Activated CD8-positive, alpha-beta T cell treated with anti-CD3 and anti-CD28 coated beads, Interleukin-2, amount 10 ng/mL, durations not matched to agents 7 days and 5 days (primary cell): Measurements from ENCODE around the gene VASP. TPM values are rescaled to one million over a fixed set of nuclear protein-coding genes. Genes with fewer than 3 reads are reported as not detected.

Experiments
- ATAC-seq: fragments of 150-1000 bp; cut with Tn5 transposase; one replicate; pipeline ENCODE4 v1.10.0; 2021; ENCODE audit warnings: moderate library complexity
- CTCF ChIA-PET: fragments of 350-600 bp; sonication (Branson Sonifier 250); formaldehyde crosslinking; loops from one replicate; lab custom pipeline; 2021; ENCODE audit warnings: antibody characterized with exemption; lab: Charles Lee
- POLR2A ChIA-PET: fragments of 350-600 bp; sonication (Branson Sonifier 250); formaldehyde crosslinking; loops from one replicate; lab custom pipeline; 2021; ENCODE audit warnings: antibody characterized with exemption; lab: Charles Lee
- DNase-seq: peaks from one replicate; pipeline ENCODE4 v3.0.0-alpha.2; 2020
- H3K27ac Mint-ChIP-seq: one replicate; pipeline ENCODE4 v1.8.0; 2021; ENCODE audit warnings: mild to moderate bottlenecking, mixed read lengths
- H3K27me3 Mint-ChIP-seq: one replicate; pipeline ENCODE4 v1.8.0; 2021; ENCODE audit warnings: low read depth, mixed read lengths
- H3K36me3 Mint-ChIP-seq: one replicate; pipeline ENCODE4 v1.8.0; 2021; ENCODE audit warnings: low read depth, mixed read lengths
- H3K4me1 Mint-ChIP-seq: one replicate; pipeline ENCODE4 v1.8.0; 2021; ENCODE audit warnings: low read depth, mixed read lengths
- H3K4me3 Mint-ChIP-seq: one replicate; pipeline ENCODE4 v1.8.0; 2021; ENCODE audit warnings: mild to moderate bottlenecking, mixed read lengths
- H3K9me3 Mint-ChIP-seq: one replicate; pipeline ENCODE4 v1.8.0; 2022; ENCODE audit warnings: mixed read lengths; ENCODE audit not compliant: insufficient read depth
- total RNA-seq, 2 experiments: library from RNA; stranded (reverse); gene quantifications; one replicate each; pipeline ENCODE4 v1.2.3, GENCODE V29; 2021

VASP gene
- total RNA-seq, 2 experiments from 2014 or later: 215 to 222 TPM

DNA sequence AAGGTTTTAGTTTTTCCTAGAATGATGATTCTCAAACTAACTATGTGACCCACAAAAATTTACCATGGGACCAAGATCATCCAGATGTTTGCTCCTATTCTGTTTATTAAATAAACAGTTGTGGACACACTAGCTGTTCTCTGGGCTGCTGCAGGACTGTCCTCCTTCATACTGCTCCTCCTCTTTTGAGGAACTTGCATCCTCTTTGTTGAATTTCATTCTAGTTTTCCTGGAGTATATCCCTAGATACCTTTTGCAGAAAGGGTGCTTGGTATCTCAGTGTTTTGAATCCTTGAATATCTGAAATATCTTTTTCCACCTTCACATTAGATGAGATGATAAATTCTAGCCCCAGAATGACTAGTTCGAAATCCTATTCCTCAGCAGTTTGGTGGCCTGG lies 24.1 kb downstream of the VASP start:
- Mint-ChIP-seq H3K4me1 (peaks cover 5% of the 10 kb centered on the region), H3K27me3 (peaks cover 2% of the 10 kb centered on the region), H3K9me3 (peaks cover 3% of the 10 kb centered on the region), H3K4me3 (no peak overlapping the region), H3K27ac (no peak overlapping the region), H3K36me3 (peaks cover 33% of the 10 kb centered on the region)
- no peak for ATAC-seq
- ChIA-PET CTCF (interaction anchor here (0.7 kb wide), 1 partner anchor 27 kb away, joined by 3 read pairs; no protein-coding TSS in a partner anchor), POLR2A (no interaction called here)
- DNase-seq: no peak

DNA sequence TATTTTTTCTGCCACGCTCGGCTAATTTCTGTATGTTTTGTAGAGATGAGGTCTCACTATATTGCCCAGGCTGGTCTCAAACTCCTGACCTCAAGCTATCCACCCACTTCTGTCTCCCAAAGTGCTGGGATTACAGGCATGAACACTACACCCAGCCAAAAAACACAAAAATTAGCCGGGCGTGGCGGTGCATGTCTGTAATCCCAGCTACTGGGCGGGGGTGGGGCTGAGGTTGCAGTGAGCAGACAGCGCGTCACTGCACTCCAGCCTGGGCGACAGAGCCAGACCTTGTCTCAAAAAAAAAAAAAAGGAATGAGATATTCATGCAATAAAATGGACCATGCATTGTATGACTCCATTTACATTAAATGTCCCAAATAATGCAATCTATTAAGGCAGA lies 32.2 kb downstream of the VASP start:
- ChIA-PET POLR2A (interaction anchor here (0.7 kb wide), 1 partner anchor 754 kb away, joined by 3 read pairs; no protein-coding TSS in a partner anchor), CTCF (no interaction called here)
- Mint-ChIP-seq H3K27ac (no peak overlapping the region), H3K36me3 (peaks cover 3% of the 10 kb centered on the region), H3K27me3 (no peaks in the 10 kb centered on the region), H3K9me3 (no peaks in the 10 kb centered on the region), H3K4me3 (no peak overlapping the region), H3K4me1 (peaks cover 2% of the 10 kb centered on the region)
- ATAC-seq: no peak
- DNase-seq: no peak

DNA sequence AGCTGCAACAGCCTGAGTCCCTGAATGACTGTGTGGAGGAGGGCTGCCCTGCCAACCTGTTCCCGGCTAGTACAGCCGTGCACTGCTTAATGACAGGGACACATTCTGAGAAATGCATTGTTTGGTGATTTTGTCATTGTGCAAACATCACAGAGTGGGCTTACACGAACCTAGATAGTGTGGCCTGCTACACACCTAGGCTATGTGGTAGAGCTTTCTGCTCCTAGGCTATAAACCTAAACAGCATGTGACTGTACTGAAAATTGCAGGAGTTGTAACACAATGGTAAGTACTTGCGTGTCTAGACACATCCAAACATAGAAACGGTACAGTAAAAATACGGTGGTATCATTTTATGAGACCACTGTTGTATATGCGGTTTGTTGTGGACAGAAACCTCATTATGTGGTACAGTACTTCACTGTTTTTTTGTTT lies 35.0 kb downstream of the VASP start:
- Mint-ChIP-seq H3K4me1 (peaks cover 2% of the 10 kb centered on the region), H3K9me3 (no peaks in the 10 kb centered on the region), H3K36me3 (peaks cover 3% of the 10 kb centered on the region), H3K27ac (no peak overlapping the region), H3K27me3 (no peaks in the 10 kb centered on the region), H3K4me3 (no peak overlapping the region)
- ATAC-seq (no peak), DNase-seq (no peak)
- POLR2A ChIA-PET: no interaction called here
- CTCF ChIA-PET: interaction anchor here (4.0 kb wide), 1 partner anchor 16 kb away, joined by 30 read pairs; no protein-coding TSS in a partner anchor

DNA sequence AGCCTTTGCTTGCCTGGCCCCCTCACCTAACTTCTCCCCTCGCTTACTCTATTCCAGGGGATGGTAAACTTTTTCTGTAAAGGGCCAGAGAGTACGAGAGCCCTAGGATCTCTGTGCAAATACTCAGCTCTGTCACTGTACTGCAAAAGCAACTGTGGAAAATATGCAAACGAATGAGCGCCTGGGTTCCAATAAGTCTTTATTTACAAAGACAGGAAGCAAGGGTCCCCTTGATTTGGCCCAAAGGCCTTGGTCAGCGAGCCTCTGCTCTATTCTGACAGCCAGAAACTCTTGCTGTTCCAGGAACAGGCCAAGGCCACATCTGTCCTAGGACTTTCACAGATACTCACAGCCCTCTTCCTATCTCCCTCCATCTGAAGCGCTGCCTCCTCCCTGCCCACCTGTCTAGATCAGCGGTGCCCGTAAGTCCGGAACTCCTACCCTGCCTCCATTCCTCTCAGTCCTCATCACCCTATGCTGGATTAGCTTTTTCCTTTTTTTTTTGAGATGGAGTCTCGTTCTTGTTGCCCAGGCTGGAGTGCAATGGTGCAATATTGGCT lies 40.0 kb downstream of the VASP start:
- H3K9me3 Mint-ChIP-seq: no peaks in the 10 kb centered on the region
- peaks cover 2% of the 10 kb centered on the region for H3K4me1 Mint-ChIP-seq
- CTCF ChIA-PET: interaction anchor here (4.5 kb wide), 1 partner anchor 11 kb away, joined by 28 read pairs; no protein-coding TSS in a partner anchor
- POLR2A ChIA-PET: no interaction called here
- ATAC-seq: no peak
- no peaks in the 10 kb centered on the region for H3K36me3 Mint-ChIP-seq
- H3K27ac Mint-ChIP-seq: no peak overlapping the region
- no peak overlapping the region for H3K4me3 Mint-ChIP-seq
- no peak for DNase-seq
- no peaks in the 10 kb centered on the region for H3K27me3 Mint-ChIP-seq

DNA sequence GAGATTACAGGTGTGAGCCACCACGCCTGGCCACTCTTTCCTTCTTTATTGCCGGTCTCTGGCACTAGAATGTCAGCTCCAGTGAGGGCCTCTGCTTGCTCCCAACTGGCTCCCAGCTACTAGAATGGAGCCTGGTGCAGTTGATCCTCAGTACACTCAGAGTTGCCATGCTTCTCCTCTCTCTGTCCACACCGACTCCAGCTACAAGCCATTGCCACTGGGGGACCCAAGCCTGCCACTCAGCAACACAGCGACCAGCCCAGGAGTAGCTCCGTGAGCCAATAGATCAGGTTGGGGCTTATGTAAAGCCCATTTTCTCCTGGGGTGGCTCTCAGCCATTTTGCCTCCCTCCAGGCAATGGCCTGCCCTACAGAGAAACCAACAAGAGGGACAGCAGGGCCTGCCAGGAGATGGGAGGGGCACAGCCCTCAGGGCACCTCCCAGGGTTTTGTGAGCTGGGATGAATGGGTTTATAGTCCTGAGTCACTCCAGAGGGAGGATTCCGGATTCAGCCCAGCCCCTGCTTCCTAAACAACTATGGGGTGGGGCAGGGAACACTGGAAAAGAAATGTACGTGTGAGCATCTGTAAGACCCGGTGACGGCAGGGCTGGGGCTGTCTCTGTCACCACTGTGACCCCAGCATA lies 40.8 kb downstream of the VASP start:
- DNase-seq: no peak
- H3K36me3 Mint-ChIP-seq: peaks cover 3% of the 10 kb centered on the region
- no peak overlapping the region for H3K27ac Mint-ChIP-seq
- H3K4me1 Mint-ChIP-seq: peaks cover 2% of the 10 kb centered on the region
- POLR2A ChIA-PET: no interaction called here
- H3K9me3 Mint-ChIP-seq: no peaks in the 10 kb centered on the region
- H3K27me3 Mint-ChIP-seq: no peaks in the 10 kb centered on the region
- H3K4me3 Mint-ChIP-seq: no peak overlapping the region
- no peak for ATAC-seq
- CTCF ChIA-PET: interaction anchor here (4.5 kb wide), 1 partner anchor 10 kb away, joined by 28 read pairs; no protein-coding TSS in a partner anchor

DNA sequence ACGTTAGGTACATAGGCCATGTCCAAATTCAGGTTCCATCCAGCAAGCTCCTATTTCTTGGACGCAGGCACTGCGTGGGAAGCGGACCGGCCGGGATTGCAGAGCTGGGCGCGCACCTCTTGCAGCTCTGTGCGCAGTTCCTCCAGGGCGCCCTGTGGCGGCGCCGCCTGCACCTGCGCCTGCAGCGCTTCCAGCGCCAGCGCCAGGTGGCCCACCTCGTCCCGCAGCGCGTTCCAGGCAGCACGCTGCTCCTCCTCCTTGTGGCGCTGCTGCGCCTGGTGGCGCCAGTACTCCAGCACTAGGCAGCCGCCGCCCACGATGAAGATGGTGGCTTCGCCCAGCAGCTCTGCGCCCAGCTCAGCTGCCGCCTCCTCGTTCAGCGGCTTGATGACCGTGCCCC lies 46.2 kb downstream of the VASP start:
- ChIA-PET POLR2A (interaction anchor here (0.8 kb wide), 1 partner anchor 10 kb away, joined by 3 read pairs; no protein-coding TSS in a partner anchor), CTCF (no interaction called here)
- no peaks in the 10 kb centered on the region for H3K9me3 Mint-ChIP-seq
- no peaks in the 10 kb centered on the region for H3K27me3 Mint-ChIP-seq
- H3K4me1 Mint-ChIP-seq: peaks cover 4% of the 10 kb centered on the region
- ATAC-seq (no peak), DNase-seq (no peak)
- H3K4me3 Mint-ChIP-seq: no peak overlapping the region
- H3K27ac Mint-ChIP-seq: no peak overlapping the region
- peaks cover 4% of the 10 kb centered on the region for H3K36me3 Mint-ChIP-seq

DNA sequence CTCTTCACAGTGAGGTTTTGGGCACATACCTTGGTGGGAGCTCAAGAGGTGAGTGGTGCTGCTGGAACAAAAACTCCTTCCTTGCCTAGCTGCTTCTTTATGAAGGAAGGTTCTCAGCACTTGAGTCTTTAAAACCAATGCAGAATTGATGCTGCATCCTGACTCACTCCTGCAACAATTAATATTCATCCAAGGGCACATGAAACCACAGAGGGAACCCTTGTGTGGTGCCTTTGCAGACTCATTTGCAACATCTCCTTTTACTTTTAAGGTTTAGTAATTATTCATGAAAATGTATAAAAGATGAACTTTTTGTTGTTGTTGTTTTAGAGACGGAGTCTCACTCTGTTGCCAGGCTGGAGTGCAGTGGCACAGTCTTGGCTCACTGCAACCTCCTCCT lies 47.2 kb downstream of the VASP start:
- ATAC-seq (no peak), DNase-seq (no peak)
- H3K36me3 Mint-ChIP-seq: peaks cover 4% of the 10 kb centered on the region
- no peak overlapping the region for H3K4me3 Mint-ChIP-seq
- ChIA-PET CTCF (no interaction called here), POLR2A (no interaction called here)
- no peaks in the 10 kb centered on the region for H3K9me3 Mint-ChIP-seq
- no peak overlapping the region for H3K27ac Mint-ChIP-seq
- peaks cover 9% of the 10 kb centered on the region for H3K4me1 Mint-ChIP-seq
- no peaks in the 10 kb centered on the region for H3K27me3 Mint-ChIP-seq

DNA sequence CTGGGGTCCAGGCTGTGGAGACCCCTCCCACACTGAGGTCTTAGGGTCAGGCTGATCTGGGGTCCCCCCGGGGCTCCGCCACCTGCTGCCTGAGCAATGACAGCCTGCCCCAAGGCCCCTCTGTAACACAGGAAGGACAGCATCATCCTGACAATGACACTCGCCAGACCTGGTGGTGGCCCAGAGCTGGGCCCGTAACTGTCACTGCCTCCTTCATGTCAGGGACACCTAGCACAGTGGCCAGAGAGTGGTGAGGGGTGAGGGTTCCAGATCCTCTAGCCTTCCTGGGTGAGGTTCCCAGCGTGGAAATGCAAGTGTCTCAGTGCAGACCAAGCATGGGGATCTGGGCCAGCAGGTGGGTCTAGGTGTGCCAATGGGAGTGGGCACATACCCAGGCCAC lies 49.6 kb downstream of the VASP start:
- no peak overlapping the region for H3K27ac Mint-ChIP-seq
- peaks cover 8% of the 10 kb centered on the region for H3K36me3 Mint-ChIP-seq
- H3K27me3 Mint-ChIP-seq: no peaks in the 10 kb centered on the region
- DNase-seq (no peak), ATAC-seq (no peak)
- H3K4me3 Mint-ChIP-seq: no peak overlapping the region
- peaks cover 19% of the 10 kb centered on the region for H3K4me1 Mint-ChIP-seq
- ChIA-PET CTCF (interaction anchor here (2.1 to 2.8 kb wide), 6 partner anchors 8 to 78 kb away, joined by 14 to 28 read pairs (median 18); no protein-coding TSS in a partner anchor), POLR2A (no interaction called here)
- H3K9me3 Mint-ChIP-seq: no peaks in the 10 kb centered on the region

DNA sequence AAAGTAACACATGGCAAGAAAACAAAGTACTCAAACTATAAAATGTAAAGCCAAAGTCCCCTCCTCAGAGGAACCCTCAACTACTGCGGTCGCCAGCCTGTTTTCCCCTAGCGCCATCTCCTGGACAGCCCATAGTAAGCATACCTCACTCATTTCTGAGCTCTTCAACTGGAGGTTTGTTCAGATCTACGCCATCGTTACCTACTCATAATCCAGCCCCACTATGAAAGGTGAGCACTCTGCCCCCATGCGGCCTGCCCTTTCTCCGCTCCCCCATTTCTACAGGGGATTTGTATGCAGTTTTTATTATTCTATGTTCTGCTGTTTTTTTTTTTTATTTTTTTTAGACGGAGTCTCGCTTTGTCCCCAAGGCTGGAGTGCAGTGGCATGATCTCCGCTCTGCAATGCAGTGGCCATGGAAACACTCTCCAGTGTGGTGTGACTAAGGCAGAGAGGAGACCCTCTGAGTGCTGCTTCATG lies 51.2 kb downstream of the VASP start:
- Mint-ChIP-seq H3K27ac (peak overlapping the region; percentile 62), H3K4me1 (peaks cover 28% of the 10 kb centered on the region), H3K27me3 (no peaks in the 10 kb centered on the region), H3K4me3 (no peak overlapping the region), H3K9me3 (no peaks in the 10 kb centered on the region), H3K36me3 (peaks cover 4% of the 10 kb centered on the region)
- POLR2A ChIA-PET: no interaction called here
- CTCF ChIA-PET: interaction anchor here (0.5 to 2.8 kb wide), 41 partner anchors 9 to 328 kb away, joined by 3 to 30 read pairs (median 5); partner anchors contain the start of genes GIPR, IRF2BP1, OPA3 and QPCTL
- ATAC-seq (peak; percentile 98), DNase-seq (peak; percentile 82)

DNA sequence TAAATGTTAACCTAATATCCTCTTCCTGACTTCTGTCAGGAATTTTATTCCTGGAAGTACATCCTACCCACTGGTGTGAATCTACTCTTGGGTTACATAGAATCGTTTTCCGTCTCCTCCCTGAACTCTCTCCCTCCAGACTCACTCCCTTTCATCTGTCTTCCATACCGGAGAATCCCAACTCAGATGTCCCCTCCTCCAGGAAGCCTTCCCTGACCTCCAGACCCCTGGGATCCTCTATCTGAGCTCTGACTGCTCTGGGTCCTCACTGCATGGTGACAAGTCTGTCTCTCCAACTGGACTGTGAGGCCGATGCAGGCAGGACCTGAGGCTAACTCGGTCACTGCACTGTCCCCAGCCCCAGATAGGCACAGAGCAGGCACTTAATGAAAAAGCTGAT lies 52.8 kb downstream of the VASP start:
- CTCF ChIA-PET: no interaction called here

DNA sequence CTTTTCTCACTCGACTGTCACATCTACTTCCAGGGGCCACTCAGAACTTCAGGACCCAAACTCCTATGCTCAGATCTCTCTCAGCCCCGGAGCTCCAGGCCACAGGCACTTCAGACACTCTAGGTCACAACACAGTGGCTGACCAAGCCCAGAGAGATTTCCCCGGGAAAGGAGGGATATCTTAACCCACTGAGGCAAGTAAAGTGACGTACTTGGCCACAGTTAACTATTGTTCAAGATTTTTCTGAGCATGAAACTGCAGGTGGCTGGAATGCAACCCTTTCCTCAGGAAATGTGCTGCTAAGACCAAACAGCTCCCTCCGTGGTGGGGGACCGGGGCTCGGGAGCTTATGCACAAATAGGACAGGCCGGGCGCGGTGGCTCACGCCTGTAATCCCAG lies 53.4 kb downstream of the VASP start:
- peaks cover 39% of the 10 kb centered on the region for H3K4me1 Mint-ChIP-seq
- CTCF ChIA-PET: no interaction called here

More for the DNA sequence above, 52.8 kb downstream of the VASP start:
- Mint-ChIP-seq H3K4me1 (peaks cover 39% of the 10 kb centered on the region), H3K4me3 (no peak overlapping the region), H3K36me3 (peaks cover 4% of the 10 kb centered on the region), H3K27me3 (no peaks in the 10 kb centered on the region), H3K9me3 (no peaks in the 10 kb centered on the region), H3K27ac (peak overlapping the region; percentile 43)
- ATAC-seq: no peak
- DNase-seq: no peak
- POLR2A ChIA-PET: no interaction called here

More for the DNA sequence above, 53.4 kb downstream of the VASP start:
- POLR2A ChIA-PET: no interaction called here
- H3K27ac Mint-ChIP-seq: no peak overlapping the region
- no peaks in the 10 kb centered on the region for H3K27me3 Mint-ChIP-seq
- no peak overlapping the region for H3K4me3 Mint-ChIP-seq
- DNase-seq (no peak), ATAC-seq (no peak)
- H3K36me3 Mint-ChIP-seq: peaks cover 4% of the 10 kb centered on the region
- no peaks in the 10 kb centered on the region for H3K9me3 Mint-ChIP-seq
